ENCODE data around the gene KATNAL1. TPM values are rescaled to one million over a fixed set of nuclear protein-coding genes. Genes with fewer than 3 reads are reported as not detected.

Gene KATNAL1
- total and polyA plus RNA-seq, 2 of the 4 experiments (the other 2 are of a cell fraction): 6.9 to 16.8 TPM

DNA sequence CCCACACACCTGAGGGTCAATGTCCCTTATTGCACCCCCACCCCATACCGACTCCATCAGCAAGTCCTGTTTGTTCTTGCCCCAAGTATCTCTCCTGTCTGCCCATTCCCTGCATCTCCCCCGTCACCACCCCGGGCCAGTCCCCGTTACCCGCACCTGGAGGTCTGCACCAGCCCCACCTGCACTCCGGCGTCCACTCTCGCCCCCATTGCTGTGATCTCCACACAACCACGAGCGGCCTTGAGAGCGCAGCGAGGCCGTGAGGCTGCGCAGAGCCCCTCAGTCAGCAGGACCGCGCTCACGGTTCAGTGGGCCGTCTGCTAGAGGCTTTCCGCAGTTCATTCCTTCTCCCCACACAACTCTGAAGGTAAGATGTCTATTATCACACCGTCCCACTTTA lies 152.8 kb downstream of the KATNAL1 start:
- intact Hi-C loops (cut with micrococcal nuclease): no loop called here
- H4K5ac ChIP-seq (ENCODE audit: low read depth, low read length): no peak overlapping the region
- H3K4me1 ChIP-seq (ENCODE audit: control insufficient read depth, insufficient read depth, low read length): no peaks in the 10 kb centered on the region
- no peak overlapping the region for H3K9ac ChIP-seq (ENCODE audit: low read depth, low read length)
- ATAC-seq (ENCODE audit: low read depth) (no peak), DNase-seq (no peak)
- H2BK20ac ChIP-seq (ENCODE audit: low read depth, low read length): no peak overlapping the region
- H2AK5ac ChIP-seq (ENCODE audit: low read depth, low read length): no peak overlapping the region
- no peak overlapping the region for H2AK9ac ChIP-seq (replicated peaks; ENCODE audit: low read depth, low read length, poor library complexity)
- H4K20me1 ChIP-seq (ENCODE audit: insufficient read depth, low read length): peaks cover 3% of the 10 kb centered on the region; the same call in 1 of the 2 replicates
- no peak overlapping the region for H4K8ac ChIP-seq (ENCODE audit: low read depth in 2 of 2, low read length in 2 of 2)
- no peaks in the 10 kb centered on the region for H3K9me3 ChIP-seq (ENCODE audit: control insufficient read depth, insufficient read depth, low read length)
- no peak overlapping the region for H2BK15ac ChIP-seq (ENCODE audit: low read depth, low read length)
- no peak for TF ChIP-seq RAD21 (IDR thresholded peaks at IDR 0.05; ENCODE audit: low read length)
- TF ChIP-seq, protein P1, sequence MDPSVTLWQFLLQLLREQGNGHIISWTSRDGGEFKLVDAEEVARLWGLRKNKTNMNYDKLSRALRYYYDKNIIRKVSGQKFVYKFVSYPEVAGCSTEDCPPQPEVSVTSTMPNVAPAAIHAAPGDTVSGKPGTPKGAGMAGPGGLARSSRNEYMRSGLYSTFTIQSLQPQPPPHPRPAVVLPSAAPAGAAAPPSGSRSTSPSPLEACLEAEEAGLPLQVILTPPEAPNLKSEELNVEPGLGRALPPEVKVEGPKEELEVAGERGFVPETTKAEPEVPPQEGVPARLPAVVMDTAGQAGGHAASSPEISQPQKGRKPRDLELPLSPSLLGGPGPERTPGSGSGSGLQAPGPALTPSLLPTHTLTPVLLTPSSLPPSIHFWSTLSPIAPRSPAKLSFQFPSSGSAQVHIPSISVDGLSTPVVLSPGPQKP (IDR thresholded peaks at IDR 0.05; ENCODE audit: borderline replicate concordance, low read depth, low read length): no peak
- no peak for TF ChIP-seq CEBPB (IDR thresholded peaks at IDR 0.05; ENCODE audit: low read depth, low read length)
- no peak for TF ChIP-seq MAFK (IDR thresholded peaks at IDR 0.05; ENCODE audit: low read depth, low read length)
- TF ChIP-seq NFE2L2 (IDR thresholded peaks at IDR 0.05; ENCODE audit: low read depth, low read length): no peak
- TF ChIP-seq MXI1 (IDR thresholded peaks at IDR 0.05; ENCODE audit: borderline replicate concordance, low read depth, low read length): no peak
- no peak for TF ChIP-seq SMC3 (IDR thresholded peaks at IDR 0.05; ENCODE audit: low read depth, low read length)
- no peak for TF ChIP-seq CHD1 (IDR thresholded peaks at IDR 0.05; ENCODE audit: low read depth, low read length)
- no peak for TF ChIP-seq RCOR1 (IDR thresholded peaks at IDR 0.05; ENCODE audit: insufficient replicate concordance, low read length)
- TF ChIP-seq, protein P2, sequence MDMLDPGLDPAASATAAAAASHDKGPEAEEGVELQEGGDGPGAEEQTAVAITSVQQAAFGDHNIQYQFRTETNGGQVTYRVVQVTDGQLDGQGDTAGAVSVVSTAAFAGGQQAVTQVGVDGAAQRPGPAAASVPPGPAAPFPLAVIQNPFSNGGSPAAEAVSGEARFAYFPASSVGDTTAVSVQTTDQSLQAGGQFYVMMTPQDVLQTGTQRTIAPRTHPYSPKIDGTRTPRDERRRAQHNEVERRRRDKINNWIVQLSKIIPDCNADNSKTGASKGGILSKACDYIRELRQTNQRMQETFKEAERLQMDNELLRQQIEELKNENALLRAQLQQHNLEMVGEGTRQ (IDR thresholded peaks at IDR 0.05; ENCODE audit: low read depth, low read length): no peak
- TF ChIP-seq FOS (IDR thresholded peaks at IDR 0.05; ENCODE audit: low read depth, low read length): no peak
- ChIA-PET POLR2A (ENCODE audit: unreplicated experiment) (no interaction called here), CTCF (no interaction called here)
- H3K4me3 ChIP-seq (ENCODE audit: insufficient read depth, low read depth, low read length): no peak overlapping the region
- no peak overlapping the region for H3K4me2 ChIP-seq (ENCODE audit: low read depth, low read length)
- H2AFZ ChIP-seq (replicated peaks; ENCODE audit: low read length, poor library complexity): no peak overlapping the region
- no peak overlapping the region for H3K18ac ChIP-seq (ENCODE audit: low read depth, low read length)
- H3K27ac ChIP-seq (ENCODE audit: insufficient read depth, low read length): no peak overlapping the region
- H2BK5ac ChIP-seq (ENCODE audit: low read depth, low read length, poor library complexity, severe bottlenecking): no peak overlapping the region
- H3K36me3 ChIP-seq (ENCODE audit: control insufficient read depth, insufficient read depth, low read length): no peaks in the 10 kb centered on the region
- no peak overlapping the region for H3K4ac ChIP-seq (ENCODE audit: low read depth, low read length)
- BruUV-seq (replicated peaks): no TSS peak
- no peaks in the 10 kb centered on the region for H3K79me1 ChIP-seq (ENCODE audit: low read depth in 1 of 2, low read length in 2 of 2)
- H3K9me1 ChIP-seq (ENCODE audit: insufficient read depth, low read length): no peaks in the 10 kb centered on the region; the same call in 1 of the 2 replicates
- in situ Hi-C loops (cut with MboI; ENCODE audit: low sequenced_read_pairs): no loop called here
- 89% methylated on average over 11 of the region's 20 CpGs; no CpG with 5 or more reads in 1 of the 2 experiments for WGBS, 2 experiments (ENCODE audit: extremely low coverage in 2 of 2, insufficient read length in 1 of 2)
- H3K23ac ChIP-seq (ENCODE audit: low read depth, low read length): no peak overlapping the region
- H2BK120ac ChIP-seq (ENCODE audit: low read depth, low read length): no peak overlapping the region
- H4K91ac ChIP-seq (ENCODE audit: insufficient read depth, low read depth, low read length): no peak overlapping the region
- H3K27me3 ChIP-seq (ENCODE audit: control insufficient read depth, insufficient read depth, low read length): peaks cover 14% of the 10 kb centered on the region
- dilution Hi-C loops (cut with HindIII; ENCODE audit: low sequenced_read_pairs, unreplicated experiment): no loop called here
- no peak overlapping the region for H3K14ac ChIP-seq (replicated peaks; ENCODE audit: low read depth, low read length)
- H3K56ac ChIP-seq (ENCODE audit: extremely low read depth, insufficient read depth, low read length): no peak overlapping the region

Measured in IMR-90 (cell line).